GM18511 (cell line): ENCODE data around the gene TFDP1.
"Not testable (repeated sequence)": the region's sequence is repeated elsewhere in the genome, so short reads cannot be mapped to it uniquely, and the experiment has no call there.

Experiments
- ATAC-seq: cut with Tn5 transposase; IDR thresholded peaks from one replicate; pipeline ENCODE4 v1.9.1; 2021; ENCODE audit warnings: mild to moderate bottlenecking, moderate library complexity; ENCODE audit not compliant: unreplicated experiment

Gene TFDP1

DNA sequence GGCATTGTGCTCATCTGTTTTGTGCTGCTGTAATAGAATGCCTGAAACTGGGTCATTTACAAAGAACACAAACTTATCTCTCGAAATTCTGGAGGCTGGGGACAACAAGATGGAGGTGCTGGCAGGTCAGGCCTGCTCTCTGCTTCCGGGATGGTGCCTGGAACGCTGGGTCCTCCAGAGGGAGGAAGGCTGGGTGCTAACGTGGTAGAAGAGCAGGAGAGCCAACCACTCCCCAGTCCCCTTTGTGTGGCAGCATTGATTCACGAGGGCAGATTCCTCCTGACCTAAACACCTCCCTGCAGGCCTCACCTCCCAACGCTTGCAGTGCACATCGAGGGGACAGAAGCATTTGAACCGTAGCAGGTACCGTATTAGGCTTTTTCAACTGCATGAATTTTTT is 34.1 kb upstream of the TFDP1 start:
- no peak for ATAC-seq

DNA sequence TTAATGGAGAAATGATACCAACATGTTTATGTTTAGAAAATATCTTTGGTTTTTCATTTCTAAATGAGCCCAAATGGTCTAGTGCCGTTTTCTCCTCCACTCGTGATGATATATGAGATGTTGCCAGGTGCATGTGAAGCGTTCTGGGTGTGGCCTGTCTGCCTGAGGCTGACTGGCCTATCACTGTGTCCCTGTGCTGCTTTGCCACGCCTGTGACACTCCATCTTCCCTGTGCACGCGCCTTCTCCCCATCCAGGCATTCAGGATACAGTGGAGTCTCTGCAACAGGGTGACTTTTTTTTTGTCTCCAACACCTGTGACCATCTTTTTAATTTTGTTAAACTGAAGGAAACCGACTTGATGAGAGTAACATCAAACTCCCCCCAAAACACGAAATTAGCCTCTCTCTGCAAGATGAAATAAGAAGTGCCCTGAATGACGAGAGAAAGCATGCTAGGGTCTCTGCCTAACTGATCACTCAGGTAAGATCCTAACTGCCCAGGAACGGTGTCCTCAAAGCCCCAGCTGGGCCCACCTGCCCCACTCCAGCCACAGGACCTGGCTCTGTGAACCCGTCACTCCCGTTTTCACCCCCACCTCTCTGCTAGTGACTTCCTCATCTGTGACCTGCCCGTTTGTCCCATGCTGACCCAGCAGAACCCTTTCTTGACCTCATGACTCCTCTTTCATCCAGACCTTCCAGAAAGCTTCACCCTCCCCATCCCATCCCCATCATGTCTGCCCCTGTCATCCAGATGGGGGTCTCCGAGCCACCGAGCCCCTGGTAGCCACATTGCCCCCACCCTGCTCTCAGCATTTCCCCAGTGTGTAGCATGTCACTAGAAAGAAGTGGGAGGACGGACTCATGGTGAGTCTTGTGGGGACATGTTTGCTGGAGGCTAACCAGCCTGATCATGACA is 33.2 kb upstream of the TFDP1 start:
- no peak for ATAC-seq

DNA sequence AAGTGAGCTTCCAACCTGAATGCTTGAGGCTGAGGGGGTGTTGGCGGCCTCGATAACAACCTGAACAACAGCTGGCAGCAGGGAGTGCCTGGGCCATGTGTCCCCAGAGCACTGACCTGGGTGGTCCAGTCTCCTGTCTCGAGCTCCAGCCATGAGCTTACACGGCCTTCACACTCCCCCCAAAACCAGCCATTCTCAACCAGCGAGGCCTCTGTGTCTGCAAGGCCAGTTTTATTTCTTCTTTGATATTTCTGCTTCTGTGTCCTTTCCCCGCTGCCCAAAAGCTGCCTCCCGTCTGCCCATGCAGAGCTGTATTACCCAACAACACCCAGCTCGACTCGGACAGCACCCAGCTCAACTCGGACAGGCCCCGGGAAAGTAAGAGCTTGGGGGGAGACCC is 32.5 kb upstream of the TFDP1 start:
- no peak for ATAC-seq

DNA sequence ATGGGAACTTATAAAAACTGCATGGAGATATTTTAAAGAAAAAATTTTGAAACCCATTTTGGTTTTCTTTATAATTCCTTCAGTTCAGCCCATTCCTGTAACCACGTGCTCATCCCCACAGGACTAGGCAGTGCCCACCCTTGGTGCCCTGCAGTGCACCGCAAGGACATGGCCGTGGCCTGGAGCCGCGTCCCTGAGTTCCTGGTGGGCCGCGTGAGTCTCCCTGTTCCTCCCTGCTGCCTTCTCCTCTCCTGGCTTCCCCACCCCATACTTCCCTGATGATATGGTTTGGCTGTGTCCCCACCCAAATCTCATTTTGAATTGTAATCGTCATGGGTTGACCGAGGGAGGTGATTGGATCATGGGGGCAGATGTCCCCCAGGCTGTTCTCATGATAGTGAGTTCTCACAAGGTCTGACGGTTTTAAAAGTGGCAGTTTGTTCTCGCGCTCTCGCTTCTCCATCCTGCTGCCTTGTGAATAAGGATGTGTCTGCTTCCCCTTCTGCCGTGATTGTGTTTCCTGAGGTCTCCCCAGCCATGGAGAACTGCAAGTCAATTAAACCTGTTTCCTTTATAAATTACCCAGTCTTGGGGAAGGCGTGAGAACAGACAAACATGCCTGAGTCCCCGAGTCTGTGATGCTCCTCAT is 31.6 kb upstream of the TFDP1 start:
- ATAC-seq, result no peak

DNA sequence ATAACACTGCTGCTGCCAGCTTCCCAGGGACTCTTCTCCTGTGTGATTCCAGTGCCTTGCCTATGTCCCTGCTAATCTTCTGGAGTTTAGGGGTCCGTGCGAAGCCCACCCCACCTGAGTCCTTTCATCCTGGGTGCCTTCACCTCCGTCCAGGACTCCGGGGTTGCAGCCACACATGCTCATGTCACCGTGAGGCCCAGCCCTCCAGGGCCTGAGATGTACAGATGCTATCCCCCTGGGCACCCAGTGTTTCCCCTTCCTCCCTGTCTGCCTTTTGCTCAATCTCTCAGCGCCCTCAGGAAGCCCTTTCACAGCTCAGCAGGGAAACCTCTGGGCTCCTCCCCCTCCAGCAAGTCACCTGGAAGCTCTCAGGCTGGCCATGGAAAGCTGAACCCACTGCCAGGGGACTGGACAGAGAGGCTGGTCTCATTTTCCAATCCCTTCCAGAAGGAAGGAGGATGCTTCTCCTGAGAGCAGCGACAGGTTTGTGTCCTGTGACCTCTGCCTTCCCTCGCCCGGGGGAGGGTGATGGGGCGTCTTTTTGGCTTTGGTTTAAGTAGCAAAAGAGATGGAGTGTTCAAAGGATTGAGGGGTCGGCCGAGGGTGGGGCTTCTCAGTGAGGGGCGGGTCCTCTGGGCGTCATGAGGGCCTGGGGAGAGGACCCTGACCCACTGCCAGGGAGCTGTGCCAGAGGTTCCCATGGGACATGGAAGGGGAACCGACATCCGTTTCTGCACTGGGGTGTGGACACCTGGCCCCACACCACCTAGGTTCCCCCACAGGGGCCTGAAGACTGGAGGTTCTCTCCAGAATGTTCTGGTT is 30.8 kb upstream of the TFDP1 start:
- ATAC-seq, result no peak

DNA sequence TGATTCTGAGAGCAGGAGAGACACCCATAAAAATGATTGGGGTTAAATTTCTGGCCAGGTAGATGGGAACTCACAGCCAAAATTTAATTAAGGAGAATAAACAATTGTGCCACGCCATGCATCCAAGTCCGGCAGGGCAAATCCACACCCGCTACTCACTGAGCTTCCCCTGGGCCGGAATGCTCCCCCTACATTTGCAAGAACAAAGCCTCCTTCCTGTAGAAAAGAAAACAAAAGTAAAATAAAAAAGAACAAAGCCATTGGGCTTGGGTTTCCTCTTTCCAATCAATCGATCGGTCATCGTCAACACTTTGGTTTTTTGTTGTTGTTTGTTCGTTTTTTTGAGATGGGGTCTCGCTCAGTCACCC is 30.2 kb upstream of the TFDP1 start:
- ATAC-seq, result no peak

DNA sequence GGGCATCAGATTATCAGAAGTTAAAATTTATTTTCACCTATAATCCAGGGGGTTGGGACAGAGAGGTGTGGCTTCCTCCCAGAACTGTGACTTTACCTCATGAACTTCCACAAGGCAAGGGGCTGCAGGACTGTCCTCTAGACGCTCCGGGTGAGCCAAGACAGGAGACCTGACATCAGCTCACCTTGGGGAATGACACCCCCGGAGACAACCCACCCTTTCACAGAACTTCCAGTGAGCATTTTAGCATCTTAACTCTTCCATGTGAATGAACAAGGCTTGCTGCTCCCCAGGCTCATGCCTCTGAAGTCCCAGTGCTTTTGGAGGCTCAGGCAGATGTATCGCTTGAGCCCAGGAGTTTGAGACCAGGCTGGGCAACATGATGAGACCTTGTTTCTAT is 29.4 kb upstream of the TFDP1 start:
- ATAC-seq, result no peak

DNA sequence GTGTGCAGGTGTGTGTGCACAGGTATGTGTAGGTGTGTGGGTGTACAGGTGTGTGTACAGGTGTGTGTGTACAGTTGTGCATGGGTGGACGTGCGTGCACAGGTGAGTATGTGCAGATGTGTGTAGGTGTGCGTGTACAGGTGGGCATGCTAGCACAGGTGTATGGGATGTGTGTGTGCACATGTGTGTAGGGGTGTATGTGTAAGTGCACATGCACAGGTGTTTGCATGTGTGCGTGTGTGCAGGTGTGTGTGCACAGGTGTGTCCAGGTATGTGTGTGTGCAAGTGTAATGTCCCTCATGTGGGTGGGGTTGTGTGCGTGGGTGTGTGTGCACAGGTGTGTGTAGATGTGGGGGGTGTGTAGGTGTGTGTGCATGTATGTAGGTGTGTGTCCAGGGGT is 27.5 kb upstream of the TFDP1 start:
- no peak for ATAC-seq

DNA sequence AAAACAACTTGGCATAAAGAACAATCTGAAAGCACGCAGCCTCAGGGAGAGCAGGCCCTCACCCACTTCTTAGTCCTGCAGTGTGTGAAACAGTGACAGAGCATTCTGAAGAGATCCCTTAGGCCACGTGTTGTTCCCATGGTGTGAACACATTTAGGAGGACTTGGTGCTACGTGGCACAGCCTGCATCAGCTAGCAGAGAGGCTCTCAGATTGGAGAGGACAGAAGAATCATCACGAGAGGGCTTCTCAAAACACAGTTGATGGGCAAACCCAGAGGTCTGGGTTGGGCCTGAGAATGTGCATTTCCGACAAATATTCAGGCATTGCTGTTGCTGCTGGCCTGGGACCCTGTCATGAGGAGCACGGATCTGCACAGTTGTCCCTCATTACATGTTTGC is 26.1 kb upstream of the TFDP1 start:
- ATAC-seq, result no peak

DNA sequence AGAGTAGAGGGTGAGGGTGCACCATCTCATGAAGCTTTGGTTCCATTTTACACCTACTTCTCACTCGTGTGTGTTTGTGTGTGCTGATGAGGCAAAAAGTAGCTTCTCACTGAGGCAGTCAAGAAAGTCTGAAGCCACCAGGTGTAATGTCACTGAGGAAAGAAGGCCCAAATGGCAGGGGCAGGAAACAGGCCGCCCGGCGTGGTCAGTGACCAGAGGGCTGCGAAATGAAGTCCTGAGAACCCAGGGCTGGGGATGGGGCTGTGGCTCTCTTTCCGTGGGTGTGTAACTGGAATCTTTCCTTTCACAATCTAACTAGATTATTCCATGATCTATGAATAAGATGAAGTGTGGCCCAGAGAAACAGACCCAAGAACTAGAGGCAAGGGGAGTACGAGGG is 25.5 kb upstream of the TFDP1 start:
- no peak for ATAC-seq

DNA sequence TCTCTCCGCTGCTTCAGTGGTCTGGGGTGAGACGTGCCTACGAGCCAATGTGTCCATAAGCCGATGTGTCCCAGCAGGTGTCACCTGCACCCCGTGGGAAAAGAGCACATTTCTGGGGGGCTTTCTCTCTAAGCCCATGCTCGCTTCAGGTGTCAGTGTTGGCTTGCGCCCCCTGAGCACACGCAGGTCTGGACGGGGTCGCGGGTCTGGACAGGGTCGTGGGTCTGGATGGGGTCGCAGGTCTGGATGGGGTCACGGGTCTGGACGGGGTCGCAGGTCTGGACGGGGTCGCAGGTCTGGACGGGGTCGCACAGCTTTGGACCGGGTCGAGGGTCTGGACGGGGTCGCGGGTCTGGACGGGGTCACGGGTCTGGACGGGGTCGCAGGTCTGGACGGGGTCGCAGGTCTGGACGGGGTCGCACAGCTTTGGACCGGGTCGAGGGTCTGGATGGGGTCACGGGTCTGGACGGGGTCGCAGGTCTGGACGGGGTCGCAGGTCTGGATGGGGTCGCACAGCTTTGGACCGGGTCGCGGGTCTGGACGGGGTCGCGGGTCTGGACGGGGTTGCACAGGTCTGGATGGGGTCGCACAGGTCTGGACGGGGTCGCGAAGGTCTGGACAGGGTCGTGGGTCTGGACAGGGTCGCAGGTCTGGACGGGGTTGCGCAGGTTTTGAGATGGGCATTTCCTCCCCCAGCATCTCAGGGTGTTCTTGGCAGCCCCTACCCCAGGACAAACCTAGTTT is 24.5 kb upstream of the TFDP1 start:
- ATAC-seq, result no peak

DNA sequence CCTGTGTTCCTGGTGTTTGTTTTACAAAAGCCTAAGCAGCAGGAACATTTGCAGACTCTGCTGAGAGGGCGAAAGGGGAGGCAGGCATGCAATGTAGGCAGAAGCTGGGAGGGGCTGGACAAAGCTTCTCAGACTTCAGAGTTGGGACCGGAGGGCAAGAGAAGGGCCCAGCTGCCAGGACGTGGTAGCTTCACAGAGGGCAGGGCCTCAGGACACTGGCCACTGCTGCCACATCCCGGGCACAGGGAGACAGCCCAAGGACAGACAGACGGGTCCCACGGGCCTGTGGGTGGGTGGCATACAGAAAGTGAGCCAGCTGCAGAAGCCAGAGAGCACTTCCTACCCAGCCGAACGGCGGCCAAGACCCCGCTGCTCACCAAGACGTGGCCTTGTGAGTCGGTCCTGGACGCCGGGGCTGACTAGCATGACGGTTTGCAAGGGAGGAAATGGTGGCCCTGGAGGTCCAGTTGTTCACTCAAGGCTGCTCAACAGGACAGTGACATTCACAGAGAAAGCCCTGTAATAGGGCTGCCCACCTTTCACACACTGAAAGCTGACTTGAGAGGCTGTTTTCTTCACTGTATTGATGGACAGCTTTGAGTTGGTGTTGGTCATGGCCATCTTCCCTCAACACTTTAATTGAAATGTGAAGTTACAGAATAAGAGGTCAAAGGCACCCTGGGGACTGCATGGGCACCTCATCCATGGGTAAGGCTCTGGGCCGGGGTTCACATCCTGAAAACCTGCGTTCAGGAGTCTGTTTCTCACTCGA is 23.7 kb upstream of the TFDP1 start:
- no peak for ATAC-seq

DNA sequence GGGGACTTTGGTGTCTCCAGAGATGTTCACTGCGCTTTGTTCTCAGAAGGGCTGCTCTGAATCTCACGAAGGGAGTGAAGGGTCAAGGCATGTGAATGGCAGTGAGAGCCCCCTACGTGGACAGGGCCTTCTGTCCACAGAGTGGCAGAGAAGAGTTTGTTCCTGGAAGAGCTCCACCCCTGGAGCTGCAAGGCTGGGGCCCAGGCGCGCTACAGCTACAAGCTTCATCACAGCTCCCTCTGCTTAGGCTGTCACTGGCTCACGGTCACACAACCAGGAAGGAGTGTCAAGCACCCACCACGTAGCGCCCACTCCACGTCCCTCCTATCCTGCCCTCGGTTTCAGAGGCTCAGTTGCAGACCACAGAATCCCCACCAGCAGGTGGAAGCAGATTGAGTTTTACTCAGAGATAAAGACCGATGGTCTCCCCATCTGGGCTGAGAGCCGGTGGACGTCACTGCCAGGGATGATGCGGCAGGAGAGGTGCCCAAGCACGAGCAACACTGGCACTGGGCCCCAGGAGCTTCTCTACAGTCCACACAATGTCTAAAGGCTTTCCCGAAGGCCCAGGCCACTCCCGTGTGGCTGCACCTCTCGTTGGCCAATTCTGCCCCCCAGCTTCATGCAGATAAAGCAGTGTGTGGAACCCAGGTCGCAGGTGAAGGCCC is 23.0 kb upstream of the TFDP1 start:
- ATAC-seq, result no peak

DNA sequence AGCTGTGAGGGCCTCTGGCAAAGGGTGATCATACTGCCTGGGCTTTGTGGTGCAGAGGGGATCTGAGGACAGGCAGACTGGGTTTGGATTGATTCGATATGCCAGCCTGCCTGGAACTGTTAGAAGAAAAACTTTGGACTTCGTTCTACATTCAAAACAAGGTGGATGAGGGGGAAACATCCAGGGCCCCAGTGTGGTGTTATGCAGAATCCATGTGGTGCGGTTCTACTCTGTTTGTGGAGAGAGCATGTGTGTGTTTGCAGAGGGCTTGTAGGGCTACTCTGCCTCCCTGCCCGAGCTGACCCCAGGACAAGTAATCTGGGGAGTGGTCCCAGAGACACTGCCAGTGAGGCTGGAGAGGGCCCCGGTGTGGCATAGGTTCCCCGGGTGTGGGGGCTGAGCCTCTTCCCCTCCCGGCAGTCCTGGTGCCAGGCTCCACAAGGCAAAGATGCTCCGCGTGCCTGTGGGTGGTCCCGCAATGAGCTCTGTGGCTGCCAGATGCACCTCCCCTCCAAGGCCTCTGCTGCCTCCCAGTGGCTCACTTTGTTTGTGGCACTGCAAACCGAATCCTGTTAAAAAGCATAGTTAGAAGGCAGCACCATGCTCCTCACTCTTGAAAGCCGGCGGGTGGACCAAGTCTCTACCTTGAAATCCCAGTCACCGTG is 22.3 kb upstream of the TFDP1 start:
- no peak for ATAC-seq

DNA sequence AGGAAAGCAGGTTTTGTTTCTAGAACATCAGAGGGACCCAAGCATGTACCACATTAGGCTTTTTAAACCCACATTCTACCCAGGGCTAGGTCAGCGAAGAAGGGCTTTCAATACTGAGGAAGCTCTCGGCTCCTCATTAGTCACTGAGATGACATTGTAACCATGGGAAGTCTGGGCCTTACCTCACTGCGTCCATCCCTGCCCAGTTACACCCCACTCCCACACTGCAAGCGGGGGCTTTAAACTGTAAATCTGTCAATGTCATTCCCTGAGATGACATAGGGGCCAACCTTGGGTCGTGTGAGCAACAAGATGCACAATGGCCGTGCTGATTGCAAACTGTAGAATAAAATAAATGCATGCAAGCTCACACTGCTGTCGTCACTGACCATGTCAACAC is 21.7 kb upstream of the TFDP1 start:
- ATAC-seq, result no peak

DNA sequence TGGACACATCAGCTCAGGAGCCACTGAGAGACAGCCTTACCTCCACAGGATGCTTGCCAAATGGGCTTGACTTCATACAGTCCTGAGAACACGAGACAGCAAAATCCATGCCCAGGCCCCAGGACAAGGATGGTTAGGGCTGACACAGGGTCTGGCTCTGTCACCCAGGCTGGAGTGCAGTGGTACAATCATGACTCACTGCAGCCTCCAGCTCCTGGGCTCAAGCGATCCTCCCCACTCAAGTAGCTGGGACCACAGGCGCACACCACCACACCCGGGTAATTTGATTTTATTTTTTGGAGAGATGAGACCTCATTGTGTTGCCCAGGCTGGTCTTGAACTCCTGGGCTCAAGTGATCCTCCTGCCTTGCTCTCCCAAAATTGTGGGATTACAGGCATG is 21.0 kb upstream of the TFDP1 start:
- ATAC-seq, result not testable (repeated sequence)

DNA sequence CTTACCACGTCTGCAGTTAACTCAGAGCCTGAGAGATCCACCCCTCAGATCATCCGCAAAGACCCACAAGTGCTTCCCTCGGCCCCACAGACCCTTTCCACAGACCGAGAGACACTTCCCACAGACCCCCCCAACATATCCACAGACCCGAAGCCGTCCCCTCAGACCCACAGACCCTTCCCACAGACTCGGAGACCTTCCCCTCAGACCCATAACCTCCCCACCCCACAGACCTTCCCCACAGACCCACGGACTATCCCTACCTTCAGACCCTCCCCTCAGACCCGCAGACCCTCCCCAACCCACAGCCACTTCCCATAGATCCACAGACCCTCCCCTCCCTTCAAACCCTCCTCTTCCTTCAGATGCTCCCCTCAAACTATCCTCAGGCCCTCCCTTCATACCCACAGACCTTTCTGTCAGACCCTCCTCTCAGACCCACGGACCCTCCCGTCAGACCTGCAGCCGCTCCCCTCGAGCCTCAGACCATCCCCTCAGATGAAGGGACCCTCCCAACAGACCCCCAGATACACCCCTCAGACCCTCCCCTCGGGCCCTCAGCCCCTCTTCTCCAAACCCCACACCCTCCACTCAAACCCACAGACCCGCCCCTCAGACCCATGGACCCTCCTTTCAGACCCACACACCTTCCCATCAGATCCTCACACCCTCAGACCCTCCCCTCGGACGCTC is 20.1 kb upstream of the TFDP1 start:
- no peak for ATAC-seq

DNA sequence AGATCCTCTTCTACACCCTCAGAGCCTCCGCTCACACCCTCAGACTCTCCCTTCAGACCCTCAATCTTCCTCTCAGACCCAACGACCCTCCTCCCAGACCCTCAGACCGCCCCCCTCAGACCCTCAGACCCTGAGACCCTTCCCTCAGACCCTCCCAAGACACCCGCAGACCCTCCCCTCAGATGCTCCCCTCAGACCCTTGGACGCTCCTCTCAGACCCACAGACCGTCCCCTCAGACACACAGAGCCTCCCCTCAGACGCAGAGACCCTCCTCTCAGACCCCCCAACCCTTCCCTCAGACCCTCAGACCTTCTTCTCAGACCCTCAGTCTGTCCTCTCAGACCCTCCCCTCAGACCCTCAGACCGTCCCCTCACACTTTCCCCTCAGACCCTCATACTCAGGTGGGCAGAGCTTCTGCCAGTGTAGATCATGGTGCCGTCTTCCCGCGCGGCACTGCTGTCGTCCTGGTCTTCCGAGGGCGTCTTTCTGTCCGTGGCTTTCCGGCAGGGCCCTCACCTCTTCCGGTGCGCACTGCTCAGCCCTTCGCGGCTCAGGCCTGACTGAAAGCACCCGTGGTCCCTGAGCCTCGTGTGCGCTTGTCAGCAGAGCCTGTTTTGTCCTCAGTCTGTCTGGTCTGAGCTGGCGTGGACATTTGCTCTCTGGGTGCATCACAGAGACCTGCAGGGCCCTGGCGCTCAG is 18.9 kb upstream of the TFDP1 start:
- ATAC-seq, result no peak
